CD8-positive, alpha-beta memory T cell (primary cell): ENCODE results near the gene GRB14. TPM values are rescaled to one million over a fixed set of nuclear protein-coding genes. Genes with fewer than 3 reads are reported as not detected.

Experiments used
- CTCF ChIA-PET: fragments of 350-600 bp; sonication (Branson Sonifier 250); formaldehyde crosslinking; loops from one replicate; lab custom pipeline; 2021; ENCODE audit warnings: antibody characterized with exemption; lab: Charles Lee
- POLR2A ChIA-PET: fragments of 350-600 bp; sonication (Branson Sonifier 250); formaldehyde crosslinking; loops from one replicate; lab custom pipeline; 2021; ENCODE audit warnings: antibody characterized with exemption; lab: Charles Lee
- DNase-seq, 5 donors: peaks; one replicate each; pipeline versions ENCODE4 v3.0.0 to v3.0.0-alpha.2; 2020 to 2022; ENCODE audit warnings: mixed read lengths in 1 of 5
- H3K27ac ChIP-seq: one replicate; pipeline ENCODE4 v1.7.0; 2013; ENCODE audit warnings: low read depth, mild to moderate bottlenecking, low read length, moderate library complexity
- H3K27me3 ChIP-seq: 2 replicates; pipeline ENCODE4 v1.7.0; 2013; ENCODE audit warnings: low read length, mild to moderate bottlenecking; ENCODE audit not compliant: insufficient read depth, poor library complexity, severe bottlenecking
- H3K36me3 ChIP-seq: 2 replicates; pipeline ENCODE4 v1.7.0; 2013; ENCODE audit warnings: mild to moderate bottlenecking, low read length, moderate library complexity; ENCODE audit not compliant: insufficient read depth
- H3K4me1 ChIP-seq: 2 replicates; pipeline ENCODE4 v1.7.0; 2013; ENCODE audit warnings: mild to moderate bottlenecking, low read length, moderate library complexity; ENCODE audit not compliant: insufficient read depth
- H3K4me3 ChIP-seq: 2 replicates; pipeline ENCODE4 v1.7.0; 2013; ENCODE audit warnings: mild to moderate bottlenecking, low read length
- H3K9me3 ChIP-seq: 2 replicates; pipeline ENCODE4 v1.7.0; 2013; ENCODE audit warnings: mild to moderate bottlenecking, low read length
- H3K27ac Mint-ChIP-seq, 8 donors: one replicate each; pipeline ENCODE4 v1.8.0; 2020 to 2021; ENCODE audit warnings: mixed read lengths in 8 of 8, mild to moderate bottlenecking in 6 of 8, inconsistent platforms in 3 of 8, moderate library complexity in 3 of 8
- H3K27me3 Mint-ChIP-seq, 2 donors: one replicate each; pipeline ENCODE4 v1.8.0; 2020 to 2021; ENCODE audit warnings: mixed read lengths in 2 of 2, mild to moderate bottlenecking in 1 of 2, moderate library complexity in 1 of 2
- H3K36me3 Mint-ChIP-seq, 3 donors: one replicate each; pipeline ENCODE4 v1.8.0; 2020 to 2021; ENCODE audit warnings: mixed read lengths in 3 of 3, inconsistent platforms in 1 of 3, mild to moderate bottlenecking in 1 of 3
- H3K4me1 Mint-ChIP-seq, 3 donors: one replicate each; pipeline ENCODE4 v1.8.0; 2020 to 2021; ENCODE audit warnings: mixed read lengths in 3 of 3, inconsistent platforms in 1 of 3, mild to moderate bottlenecking in 1 of 3
- H3K4me3 Mint-ChIP-seq, 7 donors: one replicate each; pipeline ENCODE4 v1.8.0; 2020 to 2021; ENCODE audit warnings: mixed read lengths in 7 of 7, mild to moderate bottlenecking in 6 of 7, moderate library complexity in 4 of 7, inconsistent platforms in 2 of 7
- H3K9me3 Mint-ChIP-seq, 5 donors: one replicate each; pipeline ENCODE4 v1.8.0; 2020 to 2022; ENCODE audit warnings: mixed read lengths in 5 of 5, mild to moderate bottlenecking in 3 of 5, moderate library complexity in 2 of 5, inconsistent platforms in 1 of 5
- polyA plus RNA-seq: library from polyadenylated mRNA; unstranded; fragments of 300-500 nt; fragmentation: Illumina TruSeq; gene quantifications from one replicate; pipeline ENCODE4 v1.2.3, GENCODE V29; 2021
- total RNA-seq, 2 experiments: library from RNA; stranded (reverse); gene quantifications; one replicate each; pipeline ENCODE4 v1.2.3, GENCODE V29; 2021

GRB14 gene
- total and polyA plus RNA-seq, 3 experiments from 2014 or later: not detected

DNA sequence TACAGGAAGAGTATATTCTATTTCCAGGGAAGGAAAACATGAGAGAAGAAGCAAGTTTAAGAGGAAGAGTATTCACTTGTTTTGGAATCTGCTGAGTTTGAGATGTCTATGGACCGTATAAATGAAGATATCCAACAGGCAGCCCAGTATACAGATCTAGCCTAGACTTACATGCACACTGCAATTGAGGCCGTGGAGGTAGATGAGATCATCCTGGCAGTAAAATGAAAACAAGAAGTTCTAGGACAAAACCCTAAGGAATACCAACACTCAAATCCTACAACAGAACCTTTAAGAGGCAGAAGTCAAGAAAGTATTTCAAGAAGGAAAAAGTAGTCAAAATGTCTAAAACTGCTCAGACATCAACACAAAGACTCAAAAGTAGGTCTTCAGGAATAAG is 16.0 kb downstream of the GRB14 start:
- H3K4me3 ChIP-seq: no peak overlapping the region
- H3K4me3 Mint-ChIP-seq: no peak overlapping the region
- POLR2A ChIA-PET: no interaction called here

DNA sequence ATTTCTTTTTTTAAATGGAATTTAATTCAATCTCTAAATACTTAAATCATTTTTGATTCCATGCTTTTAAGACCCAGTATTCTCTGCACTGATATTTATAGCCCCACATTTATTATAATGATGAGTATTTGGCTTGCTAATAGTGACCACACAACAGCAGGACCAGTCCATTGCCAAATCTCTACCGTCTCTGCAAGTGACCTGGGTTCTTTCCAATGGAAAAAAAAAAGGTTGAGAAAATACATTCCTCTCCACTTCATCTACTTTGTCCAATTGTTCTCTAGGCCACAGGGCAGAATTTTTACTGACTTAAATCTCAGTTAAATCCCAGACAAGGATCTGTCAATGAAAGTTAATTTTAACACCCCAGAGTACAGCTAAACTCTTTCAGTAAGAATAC is 20.5 kb downstream of the GRB14 start:
- H3K27ac Mint-ChIP-seq: no peak overlapping the region
- no peak for DNase-seq
- Histone ChIP-seq H3K4me3 (no peak overlapping the region), H3K36me3 (no peaks in the 10 kb centered on the region), H3K27ac (no peak overlapping the region), H3K4me1 (no peaks in the 10 kb centered on the region), H3K9me3 (no peaks in the 10 kb centered on the region), H3K27me3 (no peaks in the 10 kb centered on the region)
- H3K36me3 Mint-ChIP-seq: no peaks in the 10 kb centered on the region
- H3K4me3 Mint-ChIP-seq: no peak overlapping the region
- H3K9me3 Mint-ChIP-seq: peaks cover 0 to 2% (median 0%) of the 10 kb centered on the region in 5 donors
- ChIA-PET POLR2A (no interaction called here), CTCF (no interaction called here)
- no peaks in the 10 kb centered on the region for H3K4me1 Mint-ChIP-seq
- no peaks in the 10 kb centered on the region for H3K27me3 Mint-ChIP-seq

More for the DNA sequence above, 16.0 kb downstream of the GRB14 start:
- no peak for DNase-seq
- H3K36me3 Mint-ChIP-seq: no peaks in the 10 kb centered on the region
- no peaks in the 10 kb centered on the region for H3K4me1 ChIP-seq
- peaks cover 0 to 12% (median 0%) of the 10 kb centered on the region in 5 donors for H3K9me3 Mint-ChIP-seq
- peaks cover 4% of the 10 kb centered on the region for H3K9me3 ChIP-seq
- H3K4me1 Mint-ChIP-seq: no peaks in the 10 kb centered on the region
- peak overlapping the region in 1 of 8 donors; percentile 24 for H3K27ac Mint-ChIP-seq
- H3K27me3 ChIP-seq: no peaks in the 10 kb centered on the region
- H3K36me3 ChIP-seq: no peaks in the 10 kb centered on the region
- CTCF ChIA-PET: no interaction called here
- H3K27me3 Mint-ChIP-seq: no peaks in the 10 kb centered on the region
- no peak overlapping the region for H3K27ac ChIP-seq

DNA sequence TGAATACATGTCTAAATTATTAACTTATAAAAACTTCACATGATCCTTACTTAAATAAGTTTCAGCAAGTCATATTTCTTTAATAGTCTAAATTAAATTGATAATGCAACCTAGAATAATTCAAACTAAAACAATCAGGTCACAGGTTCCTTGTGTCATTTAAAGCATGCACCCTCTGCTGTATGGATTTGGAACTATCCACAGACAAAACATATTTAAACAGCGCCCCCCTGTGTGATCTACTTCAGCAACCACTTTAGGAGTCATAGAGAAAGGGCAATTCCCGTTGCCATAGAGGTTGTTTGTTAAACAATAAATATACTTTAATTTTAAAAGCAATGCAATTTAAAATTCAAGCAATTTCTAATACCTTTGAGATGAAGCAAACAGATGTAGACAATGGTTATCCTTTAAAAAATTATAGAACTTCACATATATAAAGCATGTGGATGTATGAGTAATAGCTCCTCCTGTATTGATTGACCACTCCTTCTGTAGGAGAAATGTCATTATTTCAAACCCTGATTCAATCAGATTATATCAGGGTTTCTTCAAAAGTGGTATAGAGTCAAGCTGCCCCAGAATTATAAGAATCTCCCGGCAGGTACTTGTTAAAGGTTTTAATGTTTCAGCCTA is 21.2 kb downstream of the GRB14 start:
- Histone ChIP-seq H3K36me3 (no peaks in the 10 kb centered on the region), H3K4me1 (no peaks in the 10 kb centered on the region), H3K27ac (no peak overlapping the region), H3K4me3 (no peak overlapping the region), H3K27me3 (no peaks in the 10 kb centered on the region), H3K9me3 (no peaks in the 10 kb centered on the region)
- H3K4me1 Mint-ChIP-seq: no peaks in the 10 kb centered on the region
- CTCF ChIA-PET: no interaction called here
- H3K27me3 Mint-ChIP-seq: no peaks in the 10 kb centered on the region
- POLR2A ChIA-PET: no interaction called here
- peaks cover 0 to 3% (median 0%) of the 10 kb centered on the region in 5 donors for H3K9me3 Mint-ChIP-seq
- no peak overlapping the region for H3K27ac Mint-ChIP-seq
- DNase-seq: no peak
- H3K4me3 Mint-ChIP-seq: no peak overlapping the region
- H3K36me3 Mint-ChIP-seq: no peaks in the 10 kb centered on the region

DNA sequence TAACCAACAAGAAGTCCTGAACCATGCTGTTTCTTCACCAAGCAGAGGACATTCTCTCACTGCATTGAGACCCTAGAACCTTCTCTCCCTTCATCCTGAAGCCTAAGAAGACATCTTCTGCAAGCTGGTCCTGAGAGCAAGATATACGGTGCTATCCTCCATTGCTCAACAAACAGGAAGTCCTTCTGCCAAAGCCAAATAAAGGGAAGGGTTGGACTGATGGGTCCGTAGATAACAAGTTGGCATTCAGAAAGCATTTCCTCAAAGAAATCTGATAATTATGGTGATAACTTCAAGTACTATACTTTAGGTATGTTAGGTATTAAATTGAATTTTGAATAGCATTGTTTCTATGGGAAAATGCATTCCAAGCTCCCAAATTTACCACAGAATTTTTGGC is 23.3 kb downstream of the GRB14 start:
- no peaks in the 10 kb centered on the region for H3K36me3 ChIP-seq
- Mint-ChIP-seq H3K36me3 (no peaks in the 10 kb centered on the region), H3K9me3 (peaks cover 0 to 3% (median 0%) of the 10 kb centered on the region in 5 donors), H3K4me1 (no peaks in the 10 kb centered on the region), H3K27me3 (no peaks in the 10 kb centered on the region), H3K27ac (no peak overlapping the region), H3K4me3 (no peak overlapping the region)
- no peak overlapping the region for H3K27ac ChIP-seq
- ChIA-PET CTCF (no interaction called here), POLR2A (no interaction called here)
- no peaks in the 10 kb centered on the region for H3K27me3 ChIP-seq
- H3K4me3 ChIP-seq: no peak overlapping the region
- H3K4me1 ChIP-seq: no peaks in the 10 kb centered on the region
- DNase-seq: no peak
- H3K9me3 ChIP-seq: no peaks in the 10 kb centered on the region

DNA sequence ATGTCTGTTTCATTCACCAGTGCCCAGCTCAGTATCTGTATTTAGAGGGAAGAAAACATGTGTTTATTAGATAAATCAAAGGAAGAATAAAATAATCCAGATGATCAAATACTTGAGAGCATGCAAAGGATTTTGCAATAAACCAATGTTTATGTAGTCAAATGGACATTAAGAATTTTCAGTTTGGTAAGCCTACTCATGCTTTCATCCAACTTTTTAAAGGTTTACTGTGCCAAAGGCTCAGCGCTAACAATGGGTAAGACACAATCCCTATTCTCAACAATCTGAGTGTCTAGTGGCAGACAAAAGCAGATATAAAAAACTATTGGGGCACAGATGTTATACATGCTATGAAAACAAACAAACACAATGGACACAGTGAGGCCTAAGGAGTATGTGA is 26.3 kb downstream of the GRB14 start:
- no peaks in the 10 kb centered on the region for H3K36me3 Mint-ChIP-seq
- H3K4me1 ChIP-seq: no peaks in the 10 kb centered on the region
- ChIA-PET POLR2A (no interaction called here), CTCF (no interaction called here)
- H3K27ac Mint-ChIP-seq: peak overlapping the region in 1 of 8 donors; percentile 25
- H3K36me3 ChIP-seq: no peaks in the 10 kb centered on the region
- peaks cover 0 to 9% (median 3%) of the 10 kb centered on the region in 5 donors for H3K9me3 Mint-ChIP-seq
- no peak overlapping the region for H3K27ac ChIP-seq
- DNase-seq: no peak
- no peaks in the 10 kb centered on the region for H3K9me3 ChIP-seq
- H3K4me3 ChIP-seq: no peak overlapping the region
- H3K4me3 Mint-ChIP-seq: no peak overlapping the region
- H3K27me3 ChIP-seq: no peaks in the 10 kb centered on the region
- no peaks in the 10 kb centered on the region for H3K27me3 Mint-ChIP-seq
- H3K4me1 Mint-ChIP-seq: no peaks in the 10 kb centered on the region

DNA sequence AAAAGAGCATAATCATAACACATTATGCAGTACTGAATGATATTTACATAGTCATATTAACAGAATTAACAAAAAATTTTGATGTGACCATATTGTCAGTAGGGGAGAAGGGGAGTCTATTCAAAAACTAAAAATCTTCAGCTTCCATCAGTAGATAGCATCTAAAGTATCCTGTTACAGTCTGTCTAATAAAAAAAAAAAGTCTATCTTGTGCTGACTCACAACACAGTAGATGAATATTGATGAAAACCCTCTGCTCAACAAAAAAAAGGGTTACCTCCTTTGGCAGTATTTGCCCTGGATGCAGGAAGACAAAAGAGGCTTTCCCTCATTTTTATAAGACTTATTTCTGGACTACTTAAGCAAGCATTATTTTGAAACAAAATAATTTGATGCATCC is 27.3 kb downstream of the GRB14 start:
- Histone ChIP-seq H3K4me1 (no peaks in the 10 kb centered on the region), H3K27ac (no peak overlapping the region), H3K36me3 (no peaks in the 10 kb centered on the region), H3K4me3 (no peak overlapping the region), H3K27me3 (no peaks in the 10 kb centered on the region), H3K9me3 (no peaks in the 10 kb centered on the region)
- no peak overlapping the region for H3K27ac Mint-ChIP-seq
- no peaks in the 10 kb centered on the region for H3K27me3 Mint-ChIP-seq
- no peak overlapping the region for H3K4me3 Mint-ChIP-seq
- H3K9me3 Mint-ChIP-seq: peaks cover 0 to 13% (median 3%) of the 10 kb centered on the region in 5 donors
- H3K36me3 Mint-ChIP-seq: no peaks in the 10 kb centered on the region
- DNase-seq: no peak
- CTCF ChIA-PET: no interaction called here
- H3K4me1 Mint-ChIP-seq: no peaks in the 10 kb centered on the region
- POLR2A ChIA-PET: no interaction called here

DNA sequence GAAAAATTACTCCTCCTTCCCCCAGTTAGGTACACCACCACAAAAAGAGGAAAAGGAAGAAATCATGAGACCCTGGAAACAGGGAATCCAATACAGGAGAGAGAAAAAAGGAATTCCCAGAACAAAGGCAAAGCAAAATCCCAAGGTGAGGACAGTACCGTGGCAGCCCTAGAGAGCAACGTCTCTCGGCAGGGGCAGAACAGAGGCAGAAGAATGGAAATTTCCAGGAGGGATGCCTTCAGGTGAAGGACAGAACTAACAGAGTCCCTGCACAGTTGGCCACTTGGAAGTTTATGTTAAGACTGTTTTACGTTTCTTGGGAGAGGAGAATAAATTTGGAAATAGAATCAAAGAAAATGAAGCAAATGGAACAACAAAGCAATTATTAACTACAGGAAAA is 27.7 kb downstream of the GRB14 start:
- H3K36me3 Mint-ChIP-seq: no peaks in the 10 kb centered on the region
- H3K4me1 ChIP-seq: no peaks in the 10 kb centered on the region
- no peak overlapping the region for H3K4me3 Mint-ChIP-seq
- H3K27me3 Mint-ChIP-seq: no peaks in the 10 kb centered on the region
- H3K4me3 ChIP-seq: no peak overlapping the region
- H3K9me3 ChIP-seq: no peaks in the 10 kb centered on the region
- DNase-seq: no peak
- H3K9me3 Mint-ChIP-seq: peaks cover 0 to 13% (median 3%) of the 10 kb centered on the region in 5 donors
- ChIA-PET POLR2A (no interaction called here), CTCF (no interaction called here)
- H3K4me1 Mint-ChIP-seq: no peaks in the 10 kb centered on the region
- no peak overlapping the region for H3K27ac Mint-ChIP-seq
- H3K36me3 ChIP-seq: no peaks in the 10 kb centered on the region
- H3K27me3 ChIP-seq: no peaks in the 10 kb centered on the region
- no peak overlapping the region for H3K27ac ChIP-seq

DNA sequence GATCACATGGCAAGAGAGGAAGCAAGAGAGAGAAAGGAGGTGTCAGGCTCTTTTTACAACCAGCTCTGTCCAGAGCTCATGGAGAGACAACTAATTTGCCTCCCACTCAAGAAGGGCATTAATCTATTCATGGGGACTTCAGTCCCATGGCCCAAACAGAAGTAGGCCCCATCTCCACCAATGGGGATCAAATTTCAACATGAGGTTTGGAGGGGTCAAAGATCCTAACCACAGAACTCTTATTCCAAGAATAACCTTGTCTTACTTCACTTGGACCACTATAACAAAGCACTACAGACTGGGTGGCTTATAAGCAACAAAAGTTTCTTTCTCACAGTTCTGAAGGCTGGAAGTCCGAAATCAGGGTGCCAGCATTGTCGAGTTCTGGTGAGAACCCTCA is 31.8 kb downstream of the GRB14 start:
- H3K36me3 Mint-ChIP-seq: no peaks in the 10 kb centered on the region

More for the DNA sequence above, 31.8 kb downstream of the GRB14 start:
- no peaks in the 10 kb centered on the region for H3K4me1 ChIP-seq
- ChIA-PET CTCF (no interaction called here), POLR2A (no interaction called here)
- H3K4me3 ChIP-seq: no peak overlapping the region
- DNase-seq: no peak
- no peaks in the 10 kb centered on the region for H3K4me1 Mint-ChIP-seq
- H3K9me3 ChIP-seq: no peaks in the 10 kb centered on the region
- no peak overlapping the region for H3K27ac ChIP-seq
- H3K36me3 ChIP-seq: no peaks in the 10 kb centered on the region
- no peaks in the 10 kb centered on the region for H3K27me3 ChIP-seq
- H3K27ac Mint-ChIP-seq: no peak overlapping the region
- H3K9me3 Mint-ChIP-seq: peaks cover 0 to 13% (median 0%) of the 10 kb centered on the region in 5 donors
- H3K4me3 Mint-ChIP-seq: no peak overlapping the region
- no peaks in the 10 kb centered on the region for H3K27me3 Mint-ChIP-seq
